Ascending aorta (tissue), 2 donors: ENCODE measurements around the gene PLEKHM1. TPM values are rescaled to one million over a fixed set of nuclear protein-coding genes. Genes with fewer than 3 reads are reported as not detected.

ENCODE experiments used
- DNase-seq, 2 donors: peaks; one replicate each; pipeline ENCODE4 v3.0.0-alpha.2; 2019; ENCODE audit warnings: low spot score in 2 of 2
- H3K27ac ChIP-seq, 2 donors: fragments of 200-600 bp; sonication (generic); one replicate each; pipeline ENCODE4 v1.5.1; 2016 to 2017; ENCODE audit warnings: mild to moderate bottlenecking in 1 of 2
- H3K27me3 ChIP-seq: fragments of 200-600 bp; sonication (generic); one replicate; pipeline ENCODE4 v1.5.1; 2017
- H3K36me3 ChIP-seq, 2 donors: fragments of 200-600 bp; sonication (generic); one replicate each; pipeline ENCODE4 v1.5.1; 2016
- H3K4me1 ChIP-seq, 2 donors: fragments of 200-600 bp; sonication (generic); one replicate each; pipeline ENCODE4 v1.5.1; 2016 to 2017; ENCODE audit warnings: mild to moderate bottlenecking in 1 of 2
- H3K4me3 ChIP-seq, 2 donors: fragments of 200-600 bp; sonication (generic); one replicate each; pipeline ENCODE4 v1.5.1; 2016 to 2017; ENCODE audit warnings: mild to moderate bottlenecking in 1 of 2
- H3K9me3 ChIP-seq, 2 donors: fragments of 200-600 bp; sonication (generic); one replicate each; pipeline ENCODE4 v1.5.1; 2016
- CTCF ChIP-seq, 3 experiments: fragments of 200-600 bp in 2 of 3; fragments of 450-650 bp in 1 of 3; sonication (generic) in 2 of 3; IDR thresholded peaks; one replicate each; pipeline ENCODE4 v1.5.1; 2016 to 2019; ENCODE audit warnings: antibody characterized with exemption in 3 of 3, mild to moderate bottlenecking in 1 of 3, moderate library complexity in 1 of 3
- intact Hi-C: fragments of 100-400 bp; cut with DNase I; formaldehyde crosslinking; loops from one replicate; pipeline ENCODE4 v1.15.1; 2023
- total RNA-seq: library from RNA; depleted of rRNA; stranded (reverse); fragments of >200 nt; gene quantifications from one replicate; pipeline ENCODE4 v1.1.0, GENCODE V29; 2016

The PLEKHM1 gene
- total RNA-seq, 1 donor from 2014 or later, result 30.2 TPM

GRCh38 chr17:45429339-45430005 is 61.0 kb downstream of the PLEKHM1 start:
- Histone ChIP-seq H3K4me3 (peak overlapping the region in 1 of 2 donors; percentile 9), H3K27me3 (peaks cover 11% of the 10 kb centered on the region), H3K9me3 (no peaks in the 10 kb centered on the region), H3K4me1 (peaks cover 17 to 25% of the 10 kb centered on the region in 2 donors), H3K36me3 (no peaks in the 10 kb centered on the region), H3K27ac (no peak overlapping the region)
- no peak for TF ChIP-seq CTCF (IDR thresholded peaks at IDR 0.05)
- no peak for DNase-seq
- intact Hi-C loops, result no loop called here

- no peaks in the 10 kb centered on the region for H3K9me3 ChIP-seq
- no peak overlapping the region for H3K27ac ChIP-seq
- H3K4me3 ChIP-seq, result peak overlapping the region in 1 of 2 donors; percentile 9
- DNase-seq, result no peak
- TF ChIP-seq CTCF (IDR thresholded peaks at IDR 0.05), result no peak
- peaks cover 11% of the 10 kb centered on the region for H3K27me3 ChIP-seq
- no peaks in the 10 kb centered on the region for H3K36me3 ChIP-seq
- intact Hi-C loops, result no loop called here
- peaks cover 17 to 25% of the 10 kb centered on the region in 2 donors for H3K4me1 ChIP-seq
These were observed 61.6 kb downstream of the PLEKHM1 start for GRCh38 chr17:45428931-45429338.

- Histone ChIP-seq H3K4me3 (peak overlapping the region; percentile 37 to 47), H3K27ac (no peak overlapping the region), H3K27me3 (peaks cover 11% of the 10 kb centered on the region), H3K9me3 (no peaks in the 10 kb centered on the region), H3K4me1 (peaks cover 17 to 25% of the 10 kb centered on the region in 2 donors), H3K36me3 (no peaks in the 10 kb centered on the region)
- intact Hi-C loops, result no loop called here
- DNase-seq, result peak in 1 of 2 donors; percentile 82
- TF ChIP-seq CTCF (IDR thresholded peaks at IDR 0.05), result peak; percentile 92 to 98 (median 98)
These were observed 62.4 kb downstream of the PLEKHM1 start for GRCh38 chr17:45428050-45428617.

GRCh38 chr17:45427181-45427835 is 63.2 kb downstream of the PLEKHM1 start:
- H3K27ac ChIP-seq, result no peak overlapping the region
- no peaks in the 10 kb centered on the region for H3K36me3 ChIP-seq
- H3K4me3 ChIP-seq, result no peak overlapping the region
- TF ChIP-seq CTCF (IDR thresholded peaks at IDR 0.05), result no peak
- intact Hi-C loops, result no loop called here
- peaks cover 8% of the 10 kb centered on the region for H3K27me3 ChIP-seq
- no peak for DNase-seq
- H3K9me3 ChIP-seq, result no peaks in the 10 kb centered on the region
- peaks cover 16 to 23% of the 10 kb centered on the region in 2 donors for H3K4me1 ChIP-seq

GRCh38 chr17:45426561-45426960 is 64.0 kb downstream of the PLEKHM1 start:
- H3K27me3 ChIP-seq, result peaks cover 8% of the 10 kb centered on the region
- peaks cover 13 to 21% of the 10 kb centered on the region in 2 donors for H3K4me1 ChIP-seq
- no peak overlapping the region for H3K4me3 ChIP-seq
- no peak for TF ChIP-seq CTCF (IDR thresholded peaks at IDR 0.05)
- no peaks in the 10 kb centered on the region for H3K36me3 ChIP-seq
- intact Hi-C loops, result no loop called here
- H3K27ac ChIP-seq, result no peak overlapping the region
- no peaks in the 10 kb centered on the region for H3K9me3 ChIP-seq
- no peak for DNase-seq
